Chondrocyte (in vitro differentiated cells): ENCODE results near the gene STAC. TPM values are rescaled to one million over a fixed set of nuclear protein-coding genes. Genes with fewer than 3 reads are reported as not detected.

Experiments used
- DNase-seq: peaks from one replicate; pipeline ENCODE4 v3.0.0; 2021; ENCODE audit warnings: mixed read lengths, low spot score
- H3K27ac Mint-ChIP-seq: one replicate; pipeline ENCODE4 v1.8.0; 2021; ENCODE audit warnings: mild to moderate bottlenecking, moderate library complexity, mixed read lengths; ENCODE audit not compliant: unreplicated experiment
- H3K27me3 Mint-ChIP-seq: 2 replicates; pipeline ENCODE4 v1.8.0; 2021; ENCODE audit warnings: low read depth, mixed read lengths
- H3K36me3 Mint-ChIP-seq: 2 replicates; pipeline ENCODE4 v1.8.0; 2021; ENCODE audit warnings: low read depth, mixed read lengths
- H3K4me1 Mint-ChIP-seq: 2 replicates; pipeline ENCODE4 v1.8.0; 2021; ENCODE audit warnings: low read depth, mild to moderate bottlenecking, mixed read lengths
- H3K4me3 Mint-ChIP-seq: one replicate; pipeline ENCODE4 v1.8.0; 2021; ENCODE audit warnings: mild to moderate bottlenecking, moderate library complexity, mixed read lengths; ENCODE audit not compliant: unreplicated experiment
- H3K9me3 Mint-ChIP-seq: 2 replicates; pipeline ENCODE4 v1.8.0; 2021; ENCODE audit warnings: low read depth, mixed read lengths
- CTCF ChIP-seq: fragments of 200-600 bp; sonication (generic); IDR thresholded peaks from 2 replicates; pipeline ENCODE4 v1.5.0; 2021; ENCODE audit warnings: antibody characterized with exemption, mild to moderate bottlenecking, moderate library complexity
- total RNA-seq: library from RNA; stranded (reverse); gene quantifications from 3 replicates; pipeline ENCODE4 v1.2.1, GENCODE V29; 2021

Gene STAC
- total RNA-seq, 1 donor from 2014 or later = 0.07 TPM

GRCh38 chr3:36408146-36408545 lies 27.8 kb downstream of the STAC start:
- Mint-ChIP-seq H3K27me3 (peaks cover 14% of the 10 kb centered on the region), H3K36me3 (no peaks in the 10 kb centered on the region), H3K9me3 (no peaks in the 10 kb centered on the region), H3K27ac (no peak overlapping the region), H3K4me3 (no peak overlapping the region), H3K4me1 (no peaks in the 10 kb centered on the region)
- TF ChIP-seq CTCF = peak; percentile 52
- DNase-seq = no peak

- no peaks in the 10 kb centered on the region for H3K36me3 Mint-ChIP-seq
- no peak for DNase-seq
- H3K27me3 Mint-ChIP-seq = peaks cover 15% of the 10 kb centered on the region
- no peak for TF ChIP-seq CTCF
- H3K4me1 Mint-ChIP-seq = no peaks in the 10 kb centered on the region
- no peak overlapping the region for H3K4me3 Mint-ChIP-seq
- no peak overlapping the region for H3K27ac Mint-ChIP-seq
- H3K9me3 Mint-ChIP-seq = no peaks in the 10 kb centered on the region
These were observed 29.6 kb downstream of the STAC start for GRCh38 chr3:36409862-36410261.

- H3K9me3 Mint-ChIP-seq = peaks cover 4% of the 10 kb centered on the region
- H3K27me3 Mint-ChIP-seq = peaks cover 9% of the 10 kb centered on the region
- H3K36me3 Mint-ChIP-seq = no peaks in the 10 kb centered on the region
- H3K4me3 Mint-ChIP-seq = no peak overlapping the region
- no peak for TF ChIP-seq CTCF
- no peak for DNase-seq
- no peaks in the 10 kb centered on the region for H3K4me1 Mint-ChIP-seq
- H3K27ac Mint-ChIP-seq = no peak overlapping the region
These were observed 31.3 kb downstream of the STAC start for GRCh38 chr3:36411587-36411986.

- Mint-ChIP-seq H3K36me3 (no peaks in the 10 kb centered on the region), H3K27me3 (peaks cover 10% of the 10 kb centered on the region), H3K4me1 (no peaks in the 10 kb centered on the region), H3K4me3 (no peak overlapping the region), H3K27ac (no peak overlapping the region), H3K9me3 (peaks cover 4% of the 10 kb centered on the region)
- DNase-seq = no peak
- TF ChIP-seq CTCF = no peak
These were observed 36.3 kb downstream of the STAC start for GRCh38 chr3:36416599-36416998.

- TF ChIP-seq CTCF = no peak
- Mint-ChIP-seq H3K9me3 (peaks cover 4% of the 10 kb centered on the region), H3K27me3 (peaks cover 10% of the 10 kb centered on the region), H3K27ac (no peak overlapping the region), H3K36me3 (no peaks in the 10 kb centered on the region), H3K4me1 (no peaks in the 10 kb centered on the region), H3K4me3 (no peak overlapping the region)
- no peak for DNase-seq
These were observed 36.9 kb downstream of the STAC start for GRCh38 chr3:36417237-36417636.
